GM12891 (cell line): ENCODE results near the gene HAND1.

Source experiments
- PAX5 ChIP-seq: IDR thresholded peaks from 2 replicates; pipeline ENCODE4 v1.6.1; 2011; ENCODE audit warnings: low read length, moderate library complexity, mild to moderate bottlenecking; ENCODE audit not compliant: insufficient read depth, severe bottlenecking
- POLR2A ChIP-seq: IDR thresholded peaks from 2 replicates; pipeline ENCODE4 v1.6.1; 2011; ENCODE audit warnings: low read depth, low read length, control low read depth
- POLR2AphosphoS5 ChIP-seq: IDR thresholded peaks from 2 replicates; pipeline ENCODE4 v1.6.1; 2011; ENCODE audit warnings: low read depth, low read length, control low read depth
- POU2F2 ChIP-seq: IDR thresholded peaks from 2 replicates; pipeline ENCODE4 v1.6.1; 2011; ENCODE audit warnings: low read depth, mild to moderate bottlenecking, control low read depth, low read length, moderate library complexity
- SPI1 ChIP-seq: IDR thresholded peaks from 2 replicates; pipeline ENCODE4 v1.6.1; 2011; ENCODE audit warnings: low read depth, low read length, control low read depth
- TAF1 ChIP-seq: IDR thresholded peaks from 2 replicates; pipeline ENCODE4 v1.6.1; 2011; ENCODE audit warnings: low read depth, low read length, control low read depth

GRCh38 chr5:154455585-154455984 is 22.4 kb downstream of the HAND1 start:
- TF ChIP-seq TAF1, result no peak
- no peak for TF ChIP-seq POLR2AphosphoS5
- no peak for TF ChIP-seq POLR2A
- no peak for TF ChIP-seq POU2F2
- no peak for TF ChIP-seq PAX5
- TF ChIP-seq SPI1, result no peak
